GM19467 (cell line): ENCODE results near the gene TRPT1.
A peak's percentile ranks its signal among the peaks of the same experiment; 100 is the strongest.

ENCODE experiments used
- ATAC-seq: cut with Tn5 transposase; IDR thresholded peaks from one replicate; pipeline ENCODE4 v1.9.1; 2021; ENCODE audit warnings: mild to moderate bottlenecking, moderate library complexity; ENCODE audit not compliant: unreplicated experiment

TRPT1 gene

DNA sequence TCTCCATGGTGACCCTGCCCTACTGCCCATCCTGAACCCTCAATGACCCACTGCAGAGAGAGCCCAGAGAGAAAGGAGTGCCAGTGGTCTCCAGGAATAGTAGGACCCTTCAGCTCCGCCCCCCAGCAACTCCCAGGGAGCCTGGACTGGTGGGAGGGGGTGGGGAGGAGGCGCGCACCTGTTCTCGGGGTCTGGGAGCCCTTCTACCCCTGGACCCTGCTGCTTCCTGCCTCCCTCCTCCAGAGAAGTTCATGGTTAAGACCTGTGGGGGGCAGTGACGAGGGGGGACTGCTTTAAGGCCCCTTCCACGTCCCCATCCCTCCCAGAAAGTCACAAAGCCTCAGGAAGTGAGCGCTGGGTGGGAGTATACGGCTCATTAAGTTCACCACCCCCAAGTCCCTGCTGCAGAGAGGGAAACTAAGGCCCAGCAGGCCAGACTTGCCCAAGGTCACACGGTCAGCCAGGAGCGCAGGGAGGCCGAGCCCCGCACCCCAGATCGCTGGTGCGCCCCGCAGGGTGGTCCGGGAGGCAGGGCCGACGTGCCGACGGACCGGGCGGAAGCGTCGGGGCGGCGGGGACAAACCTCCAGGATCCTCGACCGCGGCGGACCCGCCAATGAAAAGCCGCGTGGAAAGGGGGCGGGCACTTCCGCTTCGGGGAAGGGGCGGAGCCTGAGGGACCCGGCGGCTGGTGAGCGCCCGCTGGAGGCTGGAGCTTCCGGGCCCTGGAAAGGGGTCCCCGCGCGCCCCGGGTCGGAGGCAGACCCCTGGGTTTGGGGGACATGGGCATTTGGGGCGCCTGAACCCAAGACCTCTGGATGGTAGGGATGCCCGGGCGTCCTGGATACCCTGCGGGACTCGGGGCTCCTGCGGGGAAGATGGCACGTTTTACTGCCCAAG lies at the start of gene TRPT1, which contains the start of gene NUDT22:
Gene TRPT1, minus strand, starts transcription at position 579 of the 899 bp plus-strand sequence. Its CDS starts 326 bp downstream, at position 253.
Gene NUDT22, plus strand, starts transcription at position 667 of the 899 bp plus-strand sequence. CDS start 379 bp downstream, outside the sequence.
- ATAC-seq: peak; percentile 42

DNA sequence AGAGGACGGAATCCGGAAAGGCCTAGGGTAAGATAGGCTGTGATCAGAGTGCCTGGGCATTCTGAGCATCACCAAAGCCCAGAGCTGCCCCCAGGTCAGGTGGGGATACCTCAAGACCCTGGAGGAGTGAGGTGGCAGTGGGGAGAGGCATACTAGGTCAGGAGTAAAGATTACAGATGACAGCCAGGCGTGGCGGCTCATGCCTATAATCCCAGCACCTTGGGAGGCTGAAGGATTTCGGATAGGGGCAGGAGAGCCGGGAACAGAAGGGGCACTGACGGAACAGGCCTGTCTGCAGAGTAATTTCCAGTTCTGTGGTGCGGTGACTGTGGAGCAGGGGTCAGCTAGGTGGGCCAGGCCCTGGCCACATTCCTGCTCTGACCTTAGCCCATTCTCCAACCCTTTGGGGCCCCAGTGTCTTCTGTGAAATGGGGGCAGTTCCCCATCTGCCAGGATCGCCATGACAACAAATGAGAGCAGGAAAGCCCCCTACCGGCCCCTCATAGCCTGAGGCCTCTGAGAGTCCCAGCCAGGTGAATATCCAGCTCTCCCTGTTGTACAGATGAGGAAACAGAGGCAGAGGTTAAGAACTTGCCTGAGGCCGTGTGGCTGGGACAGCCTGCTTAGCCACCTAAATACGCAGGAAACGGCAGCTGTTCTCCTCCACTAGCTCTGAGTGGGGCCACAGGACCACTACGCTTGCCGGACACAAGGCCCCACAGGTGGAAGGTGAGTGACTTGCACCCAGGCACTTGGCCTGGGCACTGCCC lies 49.2 kb upstream of the TRPT1 start:
- no peak for ATAC-seq

- peak; percentile 60 for ATAC-seq
These were observed 43.7 kb upstream of the TRPT1 start for GRCh38 chr11:64269540-64270220.

DNA sequence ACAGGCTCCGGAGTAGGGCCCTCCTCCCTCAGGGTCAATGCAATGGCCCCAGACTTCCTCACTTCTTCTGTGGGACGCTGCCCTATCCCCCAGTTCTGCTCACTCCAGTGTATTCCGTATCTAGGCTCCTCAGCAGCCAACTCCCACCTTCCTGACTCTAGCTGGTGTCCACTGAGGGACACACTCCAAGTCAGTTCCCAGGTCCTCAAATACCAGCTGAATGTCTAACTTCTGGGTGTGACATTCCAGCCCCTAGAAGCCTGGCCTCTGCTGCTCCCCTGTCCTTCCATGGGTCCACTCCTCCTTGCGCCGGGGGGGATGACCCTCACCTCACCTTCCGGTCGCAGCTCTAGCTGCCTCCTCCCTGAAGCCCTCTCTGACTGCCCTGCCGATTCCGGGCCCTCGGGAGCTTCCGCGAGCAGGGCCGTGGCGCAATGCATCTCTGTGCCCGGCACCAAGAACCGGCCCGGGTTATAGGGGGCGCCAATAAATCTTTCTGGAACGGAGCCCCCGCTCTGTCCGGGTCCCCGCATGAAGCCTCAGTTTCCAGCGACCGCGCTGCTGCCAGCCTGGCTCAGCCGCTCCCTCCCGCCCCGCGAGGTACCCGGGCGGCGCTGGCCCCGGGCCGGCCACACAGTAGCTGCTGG lies 43.0 kb upstream of the TRPT1 start:
- ATAC-seq: peak; percentile 21

- no peak for ATAC-seq
These were observed 42.3 kb upstream of the TRPT1 start for GRCh38 chr11:64268025-64268892.

DNA sequence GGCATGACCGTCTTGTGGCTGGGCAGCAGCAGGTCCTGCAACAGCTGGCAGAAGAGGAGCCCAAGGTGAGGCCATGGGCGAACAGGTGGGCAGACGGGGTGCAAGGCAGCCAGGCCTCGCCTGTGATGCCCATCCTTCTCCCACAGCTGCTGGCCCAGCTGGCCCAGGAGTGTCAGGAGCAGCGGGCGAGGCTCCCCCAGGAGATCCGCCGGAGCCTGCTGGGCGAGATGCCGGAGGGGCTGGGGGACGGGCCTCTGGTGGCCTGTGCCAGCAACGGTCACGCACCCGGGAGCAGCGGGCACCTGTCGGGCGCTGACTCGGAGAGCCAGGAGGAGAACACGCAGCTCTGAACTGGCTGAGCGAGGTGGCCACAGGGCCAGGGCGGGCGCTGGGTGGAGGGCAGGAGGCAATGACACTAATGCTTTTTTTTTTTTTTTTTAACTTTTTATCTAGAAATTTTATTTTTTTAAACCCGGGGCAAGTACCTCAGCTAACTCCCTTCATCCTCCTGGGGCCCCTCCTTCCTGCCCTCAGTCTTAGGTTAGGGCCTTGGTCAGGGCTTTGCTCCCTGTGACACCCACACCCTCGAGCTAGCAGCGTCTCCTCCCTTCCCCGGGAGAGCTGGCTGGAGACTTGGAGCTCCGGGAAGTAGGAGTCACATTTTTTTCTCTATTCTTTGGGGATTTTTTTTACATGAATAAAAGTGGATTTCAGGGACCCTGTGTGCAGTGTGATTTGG lies 41.4 kb upstream of the TRPT1 start:
- no peak for ATAC-seq

GRCh38 chr11:64266339-64266738 lies 40.4 kb upstream of the TRPT1 start:
- ATAC-seq: no peak

DNA sequence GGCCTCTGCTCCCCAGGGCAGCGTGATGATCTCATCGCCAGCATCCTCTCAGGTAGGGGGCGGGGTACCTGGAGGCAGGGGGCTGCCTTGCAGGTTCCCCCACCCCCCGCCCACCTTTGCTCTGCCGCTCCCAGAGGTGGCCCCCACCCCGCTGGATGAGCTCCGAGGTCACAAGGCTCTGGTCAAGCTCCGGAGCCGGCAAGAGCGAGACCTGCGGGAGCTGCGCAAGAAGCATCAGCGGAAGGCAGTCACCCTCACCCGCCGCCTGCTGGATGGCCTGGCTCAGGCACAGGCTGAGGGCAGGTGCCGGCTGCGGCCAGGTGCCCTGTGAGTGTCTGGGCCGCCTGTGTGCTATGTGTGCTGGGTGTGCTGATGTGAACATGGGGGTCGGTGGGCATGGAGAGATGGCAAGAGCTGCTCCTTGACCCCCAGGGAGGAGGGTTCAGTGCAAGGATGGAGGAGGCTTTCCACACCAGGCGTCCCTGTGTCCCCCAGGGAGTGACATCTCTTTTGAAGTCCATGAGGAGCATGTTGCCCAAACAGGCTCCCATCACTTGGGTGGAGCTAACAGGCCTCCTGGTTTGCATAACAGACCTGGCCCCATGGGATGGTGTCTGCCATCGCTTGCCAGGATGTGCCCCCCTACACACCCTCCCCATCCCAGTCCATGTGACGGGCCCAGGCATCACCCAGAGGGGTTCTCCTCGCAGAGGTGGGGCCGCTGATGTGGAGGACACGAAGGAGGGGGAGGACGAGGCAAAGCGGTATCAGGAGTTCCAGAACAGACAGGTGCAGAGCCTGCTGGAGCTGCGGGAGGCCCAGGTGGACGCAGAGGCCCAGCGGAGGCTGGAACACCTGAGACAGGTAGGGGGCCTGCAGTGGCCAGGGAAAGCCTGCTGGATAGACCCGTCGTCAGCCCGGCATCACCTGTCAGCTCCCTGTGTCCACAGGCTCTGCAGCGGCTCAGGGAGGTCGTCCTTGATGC lies 39.5 kb upstream of the TRPT1 start:
- ATAC-seq: no peak

DNA sequence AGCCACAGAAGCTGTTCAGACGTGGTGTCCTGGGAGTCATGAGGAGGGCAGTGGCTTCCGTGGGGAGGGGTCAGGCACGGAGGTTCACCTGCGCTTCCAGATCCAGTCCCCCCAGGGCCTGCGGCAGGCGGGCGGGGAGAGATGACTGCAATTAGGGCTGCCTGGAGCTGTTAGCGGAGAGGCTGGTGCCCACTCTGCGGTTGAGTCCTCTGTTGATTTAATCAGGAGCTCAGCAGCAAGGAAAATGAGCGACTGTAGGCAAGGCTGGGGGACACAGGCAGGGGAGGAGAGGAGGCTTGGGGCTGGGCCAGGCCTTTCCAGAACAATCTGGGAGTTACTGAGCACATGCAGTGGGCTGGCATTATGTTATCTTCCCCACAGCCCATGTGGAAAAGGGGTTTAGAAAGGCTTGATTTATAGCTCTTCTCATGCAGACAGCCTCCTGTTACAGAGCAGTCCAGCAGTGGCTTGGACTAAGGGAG lies 38.4 kb upstream of the TRPT1 start:
- ATAC-seq: no peak

DNA sequence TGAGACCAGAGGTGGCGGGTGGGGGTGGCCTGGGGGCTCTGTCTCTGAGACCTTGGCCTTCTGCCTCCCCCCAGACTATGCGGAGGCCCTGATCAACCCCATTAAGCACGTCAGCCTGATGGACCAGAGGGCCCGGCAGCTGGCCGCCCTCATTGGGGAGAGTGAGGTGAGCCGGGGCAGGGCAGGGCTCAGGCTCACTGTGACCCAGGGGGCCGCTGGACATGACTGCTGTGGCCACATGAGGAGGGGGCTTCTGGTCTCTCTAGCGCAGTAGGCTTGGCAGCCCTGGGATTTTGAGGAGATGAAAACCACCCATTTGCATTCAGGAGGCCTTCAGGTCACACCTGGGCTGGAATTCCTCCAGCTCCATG lies 37.9 kb upstream of the TRPT1 start:
- ATAC-seq: no peak

GRCh38 chr11:64263021-64263946 lies 37.3 kb upstream of the TRPT1 start:
- ATAC-seq: no peak

DNA sequence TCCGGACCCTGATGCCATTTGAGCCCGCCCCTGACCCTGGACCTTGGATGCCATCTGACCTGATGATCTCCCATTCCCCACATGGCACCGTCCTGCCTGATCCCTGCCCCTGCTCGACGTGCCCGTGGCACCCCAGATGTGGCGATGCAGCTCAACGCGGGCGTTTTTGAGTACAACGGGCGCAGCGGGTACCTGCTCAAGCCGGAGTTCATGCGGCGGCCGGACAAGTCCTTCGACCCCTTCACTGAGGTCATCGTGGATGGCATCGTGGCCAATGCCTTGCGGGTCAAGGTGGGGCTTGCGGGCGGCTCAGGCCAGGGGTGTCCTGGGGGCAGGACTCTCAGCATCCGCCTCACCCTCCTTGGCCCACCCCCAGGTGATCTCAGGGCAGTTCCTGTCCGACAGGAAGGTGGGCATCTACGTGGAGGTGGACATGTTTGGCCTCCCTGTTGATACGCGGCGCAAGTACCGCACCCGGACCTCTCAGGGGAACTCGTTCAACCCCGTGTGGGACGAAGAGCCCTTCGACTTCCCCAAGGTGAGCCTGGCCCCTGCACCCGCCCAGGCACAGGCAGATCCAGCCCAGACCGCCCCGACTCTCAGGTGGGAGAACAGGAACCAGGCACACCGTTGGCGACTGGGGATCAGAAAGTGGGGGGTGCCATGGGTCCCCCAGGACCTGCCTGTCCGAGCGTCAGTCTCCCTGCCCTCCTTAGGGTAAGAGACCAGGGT lies 36.5 kb upstream of the TRPT1 start:
- ATAC-seq: no peak

DNA sequence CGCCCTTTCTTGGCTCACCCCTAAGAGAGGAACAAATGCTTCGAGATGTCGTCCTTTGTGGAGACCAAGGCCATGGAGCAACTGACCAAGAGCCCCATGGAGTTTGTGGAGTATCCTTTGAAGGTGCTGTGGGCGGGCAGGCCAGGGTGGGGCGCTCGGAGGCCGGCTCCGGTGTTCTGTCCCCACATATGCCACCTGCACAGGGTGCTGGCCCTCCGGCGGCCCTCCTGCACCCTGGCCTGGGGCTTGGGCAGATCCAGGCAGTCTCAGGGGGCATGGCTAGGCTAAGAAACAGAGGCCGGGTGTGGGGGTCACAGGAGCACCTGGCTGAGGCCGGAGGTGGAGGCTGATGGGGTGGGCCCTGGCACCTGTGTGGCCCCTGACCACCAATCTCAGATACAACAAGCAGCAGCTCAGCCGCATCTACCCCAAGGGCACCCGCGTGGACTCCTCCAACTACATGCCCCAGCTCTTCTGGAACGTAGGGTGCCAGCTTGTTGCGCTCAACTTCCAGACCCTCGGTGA lies 35.6 kb upstream of the TRPT1 start:
- ATAC-seq: no peak

DNA sequence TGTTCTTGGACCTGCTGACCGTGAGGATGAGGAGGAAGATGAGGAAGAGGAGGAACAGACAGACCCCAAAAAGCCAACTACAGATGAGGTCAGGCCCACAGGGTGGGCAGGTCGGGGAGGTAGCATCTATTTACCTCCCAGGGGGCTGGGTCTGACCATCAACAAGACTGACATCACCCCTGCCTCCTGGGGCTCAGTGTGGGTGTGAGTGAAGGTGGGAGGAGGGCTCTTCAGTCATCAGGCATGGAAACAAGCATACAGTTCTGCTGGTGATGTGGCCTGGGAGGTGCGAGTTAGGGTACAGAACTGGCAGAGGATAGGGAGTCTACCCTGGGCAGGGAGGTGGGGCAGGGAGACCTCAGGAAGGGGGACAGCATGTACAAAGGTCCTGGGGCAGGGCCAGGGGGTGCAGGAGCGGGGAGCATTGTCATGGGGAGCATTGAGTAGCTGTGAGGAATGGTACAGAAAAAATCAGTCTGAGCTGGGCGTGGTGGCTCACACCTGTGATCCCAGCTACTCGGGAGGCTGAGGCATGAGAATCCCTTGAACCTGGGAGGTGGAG lies 34.2 kb upstream of the TRPT1 start:
- ATAC-seq: no peak

GRCh38 chr11:64259533-64260067 lies 33.6 kb upstream of the TRPT1 start:
- no peak for ATAC-seq
